HTERT RPE-1 (cell line): ENCODE data around the gene ZRANB2.

ENCODE experiments used
- in situ Hi-C: fragments of 300-500 bp; cut with MboI; formaldehyde crosslinking; loops from 4 replicates; pipeline ENCODE4 v1.14.3; 2020; ENCODE audit warnings: low sequenced_read_pairs

Gene ZRANB2

DNA sequence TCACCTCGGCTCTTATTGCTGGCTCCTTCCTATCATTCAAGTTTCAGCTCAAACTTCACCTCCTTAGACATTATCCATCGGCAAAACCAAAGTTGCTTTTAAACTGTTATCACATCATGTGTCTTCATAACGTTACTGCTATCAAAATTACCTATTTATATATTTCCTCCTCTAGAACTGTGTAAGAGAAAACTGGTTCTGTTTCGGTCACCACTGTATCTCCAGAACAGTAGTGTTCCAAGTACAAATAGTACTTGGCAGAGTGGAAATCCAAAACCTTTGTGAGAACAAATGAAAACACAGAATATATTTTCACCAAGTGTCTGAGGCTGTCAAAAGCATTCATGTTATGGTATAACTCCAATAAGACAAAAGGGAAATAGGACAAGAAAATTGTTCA lies 9.1 kb downstream of the ZRANB2 start:
- in situ Hi-C loops, result no loop called here

GRCh38 chr1:71068325-71069240 lies 12.3 kb downstream of the ZRANB2 start:
- in situ Hi-C loops, result no loop called here

DNA sequence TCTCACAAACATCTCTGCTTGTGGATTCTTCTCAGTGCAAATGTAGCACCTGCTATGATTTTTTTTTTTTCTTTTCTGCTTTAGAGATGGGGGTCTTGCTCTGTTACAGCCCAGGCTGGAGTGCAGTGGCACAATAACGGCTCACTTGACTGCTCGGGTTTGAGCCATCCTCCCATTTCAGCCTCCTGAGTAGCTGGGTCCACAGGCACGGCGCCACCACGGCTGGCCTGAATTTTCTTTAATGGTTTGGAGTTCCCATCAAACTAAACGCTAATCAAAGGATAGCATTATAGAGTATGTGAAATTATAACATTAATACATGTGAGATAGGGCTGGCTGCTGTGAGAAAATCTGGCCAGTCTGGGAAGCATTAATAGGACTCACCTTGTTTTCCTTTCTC lies 26.0 kb downstream of the ZRANB2 start:
- in situ Hi-C loops, result no loop called here

DNA sequence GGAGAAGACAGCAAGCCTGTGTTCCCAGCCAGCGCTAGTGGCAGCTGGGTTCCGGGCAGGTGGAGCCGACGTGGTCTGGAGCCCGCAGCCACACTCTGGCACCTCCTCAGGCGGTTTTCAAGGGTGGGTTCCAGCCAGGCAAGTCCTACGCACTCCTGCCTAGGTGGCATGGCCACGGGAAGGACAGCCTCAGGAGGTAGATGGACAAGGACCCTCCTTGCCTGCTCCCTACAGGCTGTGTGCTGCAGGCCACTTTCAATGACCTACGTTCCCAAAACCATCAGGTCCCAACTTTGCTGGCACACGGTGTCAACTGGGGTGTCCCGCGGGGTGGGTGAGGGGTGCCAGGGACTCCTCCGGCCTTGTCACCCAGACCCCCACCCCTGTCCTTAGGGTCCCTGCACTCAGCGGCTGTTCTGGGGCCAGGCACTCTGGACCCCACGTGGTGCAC lies 26.5 kb downstream of the ZRANB2 start:
- in situ Hi-C loops, result no loop called here

GRCh38 chr1:71053758-71054157 lies 27.1 kb downstream of the ZRANB2 start:
- in situ Hi-C loops, result no loop called here

GRCh38 chr1:71053146-71053545 lies 27.7 kb downstream of the ZRANB2 start:
- in situ Hi-C loops, result no loop called here

DNA sequence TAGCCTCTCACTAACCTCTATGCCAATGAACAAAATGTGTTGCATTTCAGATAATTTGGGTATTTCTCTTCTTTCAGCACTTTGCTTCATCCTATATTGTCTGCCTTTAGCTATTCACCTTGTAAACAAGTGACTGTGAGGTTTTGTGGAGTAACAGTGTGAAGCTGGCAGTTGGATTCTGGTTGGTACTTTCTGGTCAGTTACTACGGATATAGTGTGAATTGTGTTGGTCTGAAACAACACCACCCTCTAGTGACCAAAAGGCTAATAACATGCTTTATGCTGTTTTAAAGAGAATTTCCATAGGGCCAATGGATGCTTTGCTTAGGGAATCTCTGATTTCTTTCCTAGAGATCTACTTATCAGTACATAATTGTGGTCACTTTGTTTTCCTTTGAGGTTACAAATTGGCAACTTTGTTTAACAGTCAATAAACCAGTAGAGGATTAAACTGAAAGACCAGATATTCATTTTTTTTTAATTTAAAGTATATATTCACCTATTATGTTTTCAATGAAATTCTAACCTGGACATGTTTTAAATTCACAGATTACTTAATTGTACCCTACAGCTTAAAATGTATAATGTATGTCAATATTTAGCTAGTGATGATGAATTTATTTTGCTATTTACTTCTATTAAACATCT lies 30.8 kb downstream of the ZRANB2 start:
- in situ Hi-C loops, result no loop called here

DNA sequence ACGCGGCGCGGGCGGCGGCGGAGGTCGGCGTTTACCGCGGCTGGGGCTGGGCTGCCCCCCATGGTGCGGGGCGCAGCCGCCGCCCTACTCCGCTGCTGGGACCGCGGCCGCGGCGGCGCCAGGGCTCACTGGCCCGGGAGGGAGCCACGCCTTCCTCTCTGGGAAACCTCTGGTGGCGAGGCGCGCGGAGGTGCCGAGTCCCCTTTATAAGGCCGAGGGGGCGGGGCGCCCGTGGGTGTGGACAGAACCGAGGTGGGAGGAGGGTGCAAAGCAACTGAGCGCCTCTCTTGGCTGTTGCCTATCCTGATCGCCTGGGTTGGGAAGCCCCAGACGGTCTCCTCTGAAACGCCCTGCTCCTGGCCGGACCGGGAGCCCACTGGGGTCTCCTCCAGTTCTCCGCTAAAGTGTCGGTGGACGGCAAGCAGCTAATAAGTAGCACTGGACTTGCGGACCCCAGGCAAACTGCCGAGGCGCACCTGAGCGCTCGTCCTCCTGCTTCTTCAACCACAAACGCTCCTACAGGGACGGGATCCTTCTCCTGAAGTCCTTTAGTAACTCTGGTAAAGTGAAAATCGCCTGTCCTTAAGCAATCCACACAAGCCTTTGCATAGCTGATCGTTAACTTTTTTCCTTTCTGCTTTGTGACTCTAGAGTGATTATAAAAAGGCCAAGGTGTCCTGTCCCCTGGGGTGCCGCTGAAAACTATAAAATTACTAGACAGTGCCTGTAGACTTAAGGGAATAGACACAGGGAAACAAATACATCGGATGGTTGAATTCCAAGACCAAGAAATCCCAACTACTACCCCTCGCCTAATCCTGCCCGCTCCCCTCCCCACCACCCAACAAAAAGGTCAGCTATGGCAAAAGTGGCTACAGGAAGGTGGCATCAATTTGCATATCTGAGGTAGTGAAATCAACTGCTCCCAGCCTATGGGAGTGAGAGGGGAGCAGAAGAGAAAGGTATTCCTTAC lies 32.9 kb downstream of the ZRANB2 start, which contains the start of gene PTGER3:
TSS of gene PTGER3 (minus strand) at position 182 of the 973 bp plus-strand sequence. CDS start 239 bp downstream, outside the sequence.
- in situ Hi-C loops, result no loop called here

GRCh38 chr1:71046891-71047634 lies 33.8 kb downstream of the ZRANB2 start:
- in situ Hi-C loops, result no loop called here

GRCh38 chr1:71045463-71046028 lies 35.3 kb downstream of the ZRANB2 start:
- in situ Hi-C loops, result no loop called here

- in situ Hi-C loops, result no loop called here
Measured at GRCh38 chr1:71044833-71045232, 36.0 kb downstream of the ZRANB2 start.

DNA sequence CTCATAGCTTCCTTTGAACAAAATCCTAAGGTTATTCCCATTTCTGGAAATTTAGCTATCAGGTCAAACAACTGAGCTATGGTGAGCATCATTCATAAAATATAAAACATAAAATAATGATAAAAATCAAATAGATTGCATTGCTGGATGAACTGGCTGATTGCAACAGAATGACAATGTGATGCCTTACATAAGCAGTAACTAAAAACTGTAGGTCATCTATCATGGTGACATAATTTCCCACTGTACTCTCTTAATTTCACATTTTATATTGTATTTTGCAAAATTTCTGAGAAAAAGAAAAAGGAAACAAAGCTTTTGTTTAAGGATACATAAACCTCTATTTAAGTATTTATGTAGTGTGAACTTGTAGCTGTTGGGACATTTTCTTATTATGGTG lies 37.8 kb downstream of the ZRANB2 start:
- in situ Hi-C loops, result no loop called here

- in situ Hi-C loops, result no loop called here
Measured at GRCh38 chr1:71041806-71042205, 39.0 kb downstream of the ZRANB2 start.

- in situ Hi-C loops, result no loop called here
Measured at GRCh38 chr1:71039661-71040262, 41.1 kb downstream of the ZRANB2 start.

DNA sequence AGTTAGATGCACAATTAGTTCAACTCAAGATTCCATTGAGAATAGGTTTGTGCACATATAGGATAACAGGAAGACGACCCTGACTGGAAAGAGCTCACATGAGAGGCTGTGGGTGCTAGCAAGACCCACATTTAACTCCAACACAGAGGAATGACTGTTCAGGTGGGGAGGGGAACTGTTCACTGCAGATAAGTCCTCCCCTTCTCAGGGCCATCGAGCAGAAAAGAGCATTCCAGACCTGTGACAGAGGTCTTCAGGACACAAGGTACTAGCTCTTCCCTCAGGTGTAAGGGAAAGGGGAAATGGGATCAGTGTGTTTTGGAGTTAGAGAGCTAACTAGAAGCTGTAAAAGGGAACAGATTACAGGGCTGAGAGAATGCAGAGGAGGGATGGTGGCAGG lies 41.9 kb downstream of the ZRANB2 start:
- in situ Hi-C loops, result no loop called here

- in situ Hi-C loops, result no loop called here
Measured at GRCh38 chr1:71037829-71038620, 42.8 kb downstream of the ZRANB2 start.

DNA sequence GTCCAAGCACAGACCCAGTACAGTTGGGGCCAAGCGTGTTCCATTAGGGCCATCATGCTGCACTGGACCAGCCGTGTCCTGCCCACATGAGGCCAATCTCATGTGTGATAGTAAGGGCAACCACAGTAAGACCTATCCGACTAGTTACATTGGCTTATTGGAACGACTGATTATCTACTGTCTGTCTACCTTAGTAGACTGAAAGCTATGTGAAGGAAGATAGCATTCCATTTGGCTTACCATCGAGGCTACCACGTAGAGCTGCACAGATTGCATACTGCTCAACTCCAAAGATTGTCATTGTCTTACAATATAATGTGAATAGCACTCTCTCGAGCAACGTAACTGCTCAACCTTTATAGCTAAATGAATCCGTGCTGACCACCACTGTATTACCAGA lies 43.8 kb downstream of the ZRANB2 start:
- in situ Hi-C loops, result no loop called here

- in situ Hi-C loops, result no loop called here
Measured at GRCh38 chr1:71033136-71033535, 47.7 kb downstream of the ZRANB2 start.

DNA sequence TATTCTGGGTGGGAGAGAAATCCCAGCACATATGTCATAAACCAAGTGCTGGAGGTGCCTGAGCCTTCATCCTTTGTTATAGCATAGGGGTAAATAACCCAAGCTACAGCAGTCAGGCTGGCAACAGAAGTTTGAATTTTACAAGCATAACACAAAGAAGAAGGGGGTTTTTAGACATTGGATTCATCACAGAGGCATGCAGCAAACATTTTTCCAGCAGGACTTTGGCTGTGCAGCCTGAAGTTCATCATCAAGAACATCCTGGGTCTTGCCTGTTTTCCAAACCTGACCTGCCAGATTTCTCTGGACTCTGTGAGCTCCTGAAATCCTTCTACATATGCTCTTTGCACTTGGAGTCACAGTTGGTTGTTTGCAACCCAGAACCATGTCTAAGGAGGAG lies 49.4 kb downstream of the ZRANB2 start:
- in situ Hi-C loops, result no loop called here
